NCI-H2227 (cell line): ENCODE measurements around the gene NPC2.

Experiments used
- DNase-seq: peaks from one replicate; lab custom pipeline; 2025; ENCODE audit not compliant: unreplicated experiment; lab: John Stamatoyannopoulos, UW

Gene NPC2

DNA sequence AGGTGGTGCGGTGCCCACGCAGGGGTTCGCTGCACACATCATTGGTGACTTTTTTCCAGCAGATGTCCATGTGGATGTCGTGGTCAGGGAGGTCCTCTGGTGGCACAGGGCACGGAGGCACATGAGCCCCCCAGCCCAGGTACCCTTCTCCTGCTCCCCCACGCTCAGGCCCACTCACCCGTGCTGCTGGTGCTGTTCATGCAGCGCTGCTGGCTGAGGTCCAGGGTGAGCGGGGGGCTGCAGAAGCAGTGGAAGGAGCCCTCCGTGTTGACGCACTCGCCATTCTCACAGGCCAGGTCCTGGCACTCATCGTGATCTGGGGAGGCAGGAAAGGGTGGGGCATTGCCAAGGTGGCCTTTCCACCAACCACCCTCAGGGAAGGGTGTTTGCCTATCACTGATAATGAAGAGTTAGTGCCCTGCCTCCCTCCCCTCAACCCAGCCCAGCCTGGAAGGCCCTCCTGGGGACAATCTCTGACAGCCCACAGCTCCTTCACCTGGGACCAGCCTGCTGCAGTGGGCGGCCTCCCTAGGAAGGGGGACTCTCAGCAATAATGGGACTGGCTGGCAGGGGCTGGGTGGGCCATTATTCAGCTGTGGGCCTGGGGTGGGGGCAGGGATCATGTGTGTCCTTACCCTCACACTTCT, 10.3 kb upstream of the NPC2 start:
- no peak for DNase-seq

DNA sequence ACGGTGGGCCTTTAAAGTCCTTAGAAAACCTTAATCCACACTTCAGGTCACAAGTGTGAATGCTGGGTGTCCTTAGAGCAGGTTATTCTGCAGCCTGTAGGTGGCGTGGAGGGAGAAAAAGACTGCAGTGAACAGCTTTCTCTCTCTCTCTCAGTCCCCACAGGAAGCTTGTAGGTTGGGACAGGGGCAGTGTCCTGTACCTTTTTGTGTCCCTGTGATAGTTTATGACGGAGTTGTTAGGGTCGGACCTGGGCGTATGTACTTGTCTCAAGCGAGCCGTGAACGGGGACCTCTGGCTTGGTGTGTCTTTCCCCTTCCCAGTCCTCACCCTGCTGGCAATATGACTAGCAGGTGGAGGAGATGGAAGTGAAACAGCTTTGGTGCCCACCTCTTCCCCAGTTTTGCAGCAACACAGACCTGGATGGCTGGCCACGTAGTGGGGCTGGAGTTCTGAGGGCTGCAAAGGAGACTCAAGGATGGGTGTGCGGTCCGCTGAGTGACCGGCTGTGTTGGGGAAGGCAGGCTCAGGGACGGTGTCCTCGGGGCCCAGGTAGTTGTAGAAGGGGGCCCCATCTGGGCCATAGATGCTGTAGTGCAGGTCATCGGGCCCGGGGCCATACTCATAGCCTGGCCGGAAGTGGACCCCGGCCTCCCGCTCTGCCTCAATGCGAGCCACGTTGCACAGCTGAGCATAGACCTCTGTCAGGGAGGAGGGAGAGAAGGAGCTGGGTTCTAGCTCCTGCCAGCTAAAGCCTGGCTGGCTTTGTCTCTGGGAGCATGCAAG, 9.3 kb upstream of the NPC2 start:
- DNase-seq: peak; percentile 60

DNA sequence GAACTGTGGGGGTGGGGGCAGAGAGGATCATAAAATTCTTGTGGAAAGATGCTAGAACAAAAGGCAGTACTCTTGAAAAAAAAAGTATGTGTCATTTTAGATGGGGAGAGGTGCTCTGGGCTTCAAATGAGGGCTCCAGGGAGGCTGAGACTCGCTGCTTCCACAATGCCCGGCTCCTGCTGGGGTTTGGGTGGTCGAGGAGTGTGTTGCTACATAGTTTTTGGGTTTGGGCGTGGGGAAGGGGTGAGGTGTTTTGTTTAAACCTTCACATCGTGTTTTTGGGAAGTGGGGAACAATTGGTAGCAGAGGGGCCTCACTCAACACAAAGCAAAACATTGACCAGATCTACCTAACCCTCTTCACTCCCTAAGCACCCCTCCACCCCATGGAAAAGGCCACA, 8.6 kb upstream of the NPC2 start:
- no peak for DNase-seq

DNA sequence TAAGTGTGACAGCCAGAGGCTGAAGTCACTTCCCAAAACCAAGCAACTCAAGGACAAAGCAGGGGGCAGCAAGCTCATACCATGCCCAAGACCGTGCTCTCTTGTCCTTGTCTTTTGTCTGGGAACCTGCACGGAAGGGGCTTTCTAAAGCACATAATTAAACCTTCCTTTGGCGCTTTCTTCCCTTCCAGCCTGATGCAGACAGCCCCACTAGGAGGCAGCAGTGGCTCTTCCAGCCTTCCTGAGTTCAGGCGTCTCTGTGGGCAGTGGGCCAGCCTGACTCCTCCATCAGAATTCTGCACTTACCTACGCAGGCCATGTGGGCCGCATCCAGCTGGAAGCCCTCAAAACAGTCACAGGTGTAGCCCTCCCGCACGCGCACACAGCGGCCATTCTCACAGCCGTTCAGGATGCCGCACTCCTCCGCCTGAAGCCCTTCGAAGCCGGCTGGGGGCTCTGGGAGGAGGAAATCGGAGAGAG, 8.1 kb upstream of the NPC2 start:
- peak; percentile 83 for DNase-seq

DNA sequence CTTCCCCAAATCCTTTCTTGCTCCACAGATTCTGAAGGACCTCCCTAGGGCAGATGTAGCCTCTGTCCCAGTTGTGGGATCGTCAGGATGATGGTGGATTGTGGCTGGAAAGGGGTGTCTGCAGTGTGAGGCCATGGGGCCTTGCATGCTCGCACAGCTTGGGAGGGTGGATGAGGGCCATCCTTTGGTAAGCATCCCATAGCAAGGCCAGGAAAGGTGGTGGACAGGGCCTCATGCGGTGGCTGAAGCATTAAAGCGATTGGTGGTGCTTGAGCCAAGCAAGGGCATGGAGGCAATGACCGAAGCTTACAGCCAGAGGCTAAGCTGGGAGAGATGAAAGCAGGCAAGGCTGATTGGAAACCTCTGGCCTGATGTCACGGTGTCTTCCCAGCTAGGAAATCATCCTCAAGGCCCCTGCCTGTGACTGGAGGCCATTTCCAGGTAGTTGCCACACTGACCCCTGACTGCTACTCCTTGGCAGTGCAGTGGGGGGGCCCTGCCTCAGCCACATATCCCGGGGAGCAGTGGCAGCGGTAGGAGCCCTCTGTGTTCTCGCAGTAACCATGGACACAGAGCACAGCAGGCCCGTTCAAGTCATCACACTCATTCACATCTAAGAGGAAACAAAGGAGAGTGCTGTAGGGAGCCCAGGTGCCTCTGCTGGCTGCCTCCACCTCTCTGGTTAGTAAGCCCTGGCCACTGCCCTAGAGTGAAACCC, 7.5 kb upstream of the NPC2 start:
- peak; percentile 49 for DNase-seq

DNA sequence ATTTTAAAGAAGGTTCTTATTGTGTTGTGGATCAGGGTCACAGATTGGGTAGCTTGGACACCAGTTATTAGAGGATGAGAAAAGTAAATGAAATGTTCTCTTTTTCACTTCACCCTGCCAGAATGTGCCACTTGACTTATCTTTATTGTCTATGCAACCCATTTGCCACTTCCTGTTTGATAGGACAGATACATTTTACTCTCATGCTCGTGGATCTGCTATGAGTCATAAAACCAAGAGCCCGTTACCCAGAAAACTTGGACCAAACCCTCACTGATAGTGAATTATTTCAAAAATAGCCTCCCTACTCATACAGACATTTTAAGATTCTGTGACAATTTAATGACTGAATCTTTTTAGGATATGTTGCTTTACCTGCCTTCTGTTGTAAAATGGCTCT, 2.3 kb upstream of the NPC2 start:
- no peak for DNase-seq

DNA sequence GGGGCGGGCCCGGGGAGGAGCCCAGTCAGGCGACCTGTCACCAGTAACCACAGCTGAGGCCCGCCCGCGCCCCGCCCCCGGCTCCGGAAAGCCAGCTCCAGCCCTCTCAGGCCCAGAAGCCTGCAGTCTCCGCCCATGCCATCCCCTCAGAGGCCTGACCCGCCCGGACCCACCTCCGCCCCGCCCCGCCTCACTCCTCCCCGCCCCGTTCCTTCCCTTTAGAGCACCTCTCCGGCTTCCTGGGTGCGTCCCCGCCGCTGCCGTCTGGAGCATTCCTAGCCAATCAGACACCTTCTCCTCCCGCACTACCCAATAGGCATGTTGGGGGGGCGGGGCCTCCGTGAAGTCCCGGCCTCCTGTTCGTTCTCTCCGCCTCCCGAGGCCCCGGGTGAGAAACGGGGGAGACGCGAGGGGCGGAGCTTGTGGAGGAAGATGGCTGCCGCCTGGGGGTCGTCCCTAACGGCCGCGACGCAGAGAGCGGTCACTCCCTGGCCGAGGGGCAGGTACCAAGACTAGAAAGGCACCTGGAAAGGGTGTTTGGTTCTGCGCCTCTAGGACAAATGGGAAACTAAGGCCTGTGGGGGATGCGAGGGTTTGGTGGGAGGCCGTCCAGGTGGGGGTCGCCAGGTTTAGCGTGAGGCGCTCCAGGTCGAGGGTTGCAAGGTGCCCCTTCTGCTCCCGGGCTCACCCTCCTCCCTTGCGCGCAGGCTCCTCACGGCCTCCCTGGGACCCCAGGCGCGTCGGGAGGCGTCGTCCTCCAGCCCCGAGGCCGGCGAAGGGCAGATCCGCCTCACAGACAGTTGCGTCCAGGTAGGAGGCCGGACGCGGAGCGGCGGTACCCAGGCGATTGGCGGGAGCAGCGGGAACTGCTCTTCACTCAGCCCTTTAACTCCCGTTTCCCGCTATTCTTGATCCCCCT, 497 bp upstream of the NPC2 start, which contains the start of gene ISCA2:
TSS of gene ISCA2 (plus strand) at position 423 of the 919 bp plus-strand sequence. CDS start at position 433, 10 bp downstream.
- DNase-seq: peak; percentile 99

DNA sequence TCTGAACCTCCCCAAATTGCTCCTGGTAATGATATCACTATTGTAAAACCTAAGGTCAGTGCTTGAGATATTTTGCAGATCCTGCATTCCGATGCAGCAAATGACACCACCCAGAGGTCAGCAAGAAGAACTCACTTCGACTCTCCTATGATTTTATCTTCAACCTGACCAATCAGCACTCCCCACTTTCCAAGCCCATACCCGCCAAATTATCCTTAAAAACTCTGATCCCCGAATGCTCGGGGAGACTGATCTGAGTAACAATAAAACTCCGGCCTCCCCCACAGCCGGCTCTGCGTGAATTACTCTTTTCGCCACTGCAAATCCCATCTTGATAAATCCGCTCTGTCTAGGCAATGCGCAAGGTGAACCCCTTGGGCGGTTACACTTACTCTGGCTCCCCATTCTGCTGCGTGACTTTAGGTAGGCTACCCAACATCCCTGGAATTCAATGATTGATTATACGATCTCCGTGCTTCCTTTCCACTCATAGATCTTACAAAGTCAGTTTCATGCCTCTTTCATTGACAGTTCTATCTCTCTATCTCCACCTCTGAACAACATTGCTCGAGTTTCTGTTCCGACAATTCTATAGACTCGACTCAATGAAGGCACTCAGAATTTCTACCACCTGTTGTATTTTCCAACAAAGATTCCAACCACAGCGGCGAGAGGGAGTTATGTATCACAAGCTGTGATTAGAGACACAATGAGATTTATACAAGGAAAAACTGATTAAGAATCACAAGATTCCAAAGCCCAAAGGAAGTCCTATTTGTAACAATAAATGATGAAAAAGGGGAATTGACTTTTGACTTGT, 939 bp downstream of the NPC2 start:
- DNase-seq: no peak

DNA sequence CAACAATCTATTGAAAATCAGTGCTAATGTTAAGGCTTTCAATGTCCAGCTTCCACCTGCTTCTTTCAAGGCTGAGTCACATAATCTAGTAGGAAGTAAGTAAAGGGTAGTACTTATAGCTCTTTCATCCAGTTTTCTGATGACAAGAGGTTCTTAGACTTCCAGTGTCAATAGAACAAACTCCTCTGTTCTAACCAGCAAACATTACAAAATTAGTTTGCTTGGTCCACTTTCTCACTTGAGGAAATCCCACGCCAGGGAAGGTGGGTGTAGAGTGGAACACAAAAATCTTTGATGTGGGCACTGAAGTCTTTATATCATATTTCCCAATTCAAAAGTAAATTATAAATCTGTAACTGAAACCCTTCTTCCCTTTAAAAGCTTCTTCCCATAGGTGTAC, 2.6 kb downstream of the NPC2 start:
- no peak for DNase-seq

DNA sequence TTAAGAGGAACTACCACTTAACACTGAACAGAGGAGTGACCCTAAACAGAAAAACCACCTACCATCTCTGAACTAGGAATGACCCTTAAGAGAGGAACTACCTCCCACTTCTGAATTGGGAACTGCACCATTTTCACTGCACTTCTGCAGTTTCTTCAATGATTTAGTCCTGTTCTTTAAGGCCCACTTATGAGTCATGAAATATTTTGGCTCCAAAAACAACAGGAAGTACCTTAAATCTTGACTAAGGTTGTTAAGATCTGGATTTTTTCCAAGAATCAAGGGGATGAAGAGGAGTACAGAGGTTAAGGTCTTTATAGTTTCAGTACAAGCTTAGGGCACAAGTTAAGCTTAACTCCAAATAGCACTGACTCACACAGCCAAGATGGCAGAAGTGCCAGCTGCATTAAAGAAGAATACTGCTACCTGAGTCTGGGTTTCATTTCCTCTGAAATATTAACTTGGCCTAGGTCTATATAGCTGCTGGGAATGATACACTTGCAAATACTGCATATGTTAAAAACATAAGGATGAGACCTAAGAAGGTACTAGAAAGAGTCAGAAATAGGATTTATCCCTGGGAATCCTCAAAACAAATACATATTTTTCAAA, 4.2 kb downstream of the NPC2 start:
- DNase-seq: no peak

DNA sequence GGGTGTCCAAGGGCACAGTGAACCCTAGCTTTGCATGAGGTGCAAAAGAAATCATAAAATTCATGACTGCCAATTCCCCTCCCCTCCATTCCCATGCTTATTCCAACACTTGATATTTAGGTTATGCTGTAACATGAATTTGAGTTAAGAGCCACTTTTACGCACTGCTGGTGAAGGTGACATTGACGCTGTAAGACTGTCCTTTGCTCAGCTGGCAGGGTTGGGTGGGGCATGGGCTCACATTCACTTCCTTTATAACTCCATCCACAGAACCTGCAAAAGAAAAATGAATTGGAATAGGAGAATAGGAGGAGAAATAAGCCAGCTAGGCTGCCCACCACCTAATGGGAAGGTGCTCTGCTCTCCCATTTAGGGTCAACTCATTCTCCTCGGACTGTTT, 6.9 kb downstream of the NPC2 start:
- no peak for DNase-seq

DNA sequence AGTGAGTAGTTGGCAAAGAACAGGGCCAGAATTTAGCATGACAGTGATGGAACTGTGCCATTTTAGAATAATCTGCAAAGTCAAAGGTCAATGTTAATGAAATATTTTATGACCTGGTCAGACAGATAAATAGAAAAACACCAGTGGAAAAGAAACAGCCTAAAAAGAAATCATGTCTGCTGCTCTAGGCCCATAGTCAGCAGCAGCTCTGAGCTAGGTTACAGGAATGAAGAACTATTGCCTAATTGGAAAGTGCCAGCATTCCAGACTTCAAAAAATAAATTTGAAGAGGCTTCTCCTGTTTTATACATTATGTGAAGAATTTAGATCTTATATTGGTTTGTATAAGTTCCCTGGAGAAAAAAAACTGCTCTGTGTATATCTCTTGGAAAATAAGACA, 9.8 kb downstream of the NPC2 start:
- no peak for DNase-seq

DNA sequence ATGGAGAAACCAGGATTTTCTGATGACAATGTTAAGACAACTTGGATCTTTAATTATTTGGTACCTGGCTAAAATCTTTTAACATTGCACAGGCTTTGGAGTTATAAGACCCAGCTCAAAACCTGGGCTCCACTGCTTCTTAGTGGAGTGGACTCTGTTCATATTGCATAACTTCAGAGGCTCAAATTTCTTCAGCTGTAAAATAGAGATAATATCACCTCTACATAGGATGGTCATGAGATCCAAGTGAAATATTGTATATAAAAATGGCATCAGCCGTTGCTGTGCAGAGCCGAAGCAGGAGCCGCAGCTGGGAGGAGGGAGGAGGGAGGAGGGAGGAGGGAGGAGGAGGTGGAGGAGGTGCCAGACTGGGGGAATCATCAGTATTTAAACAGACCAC, 10.5 kb downstream of the NPC2 start:
- DNase-seq: no peak

DNA sequence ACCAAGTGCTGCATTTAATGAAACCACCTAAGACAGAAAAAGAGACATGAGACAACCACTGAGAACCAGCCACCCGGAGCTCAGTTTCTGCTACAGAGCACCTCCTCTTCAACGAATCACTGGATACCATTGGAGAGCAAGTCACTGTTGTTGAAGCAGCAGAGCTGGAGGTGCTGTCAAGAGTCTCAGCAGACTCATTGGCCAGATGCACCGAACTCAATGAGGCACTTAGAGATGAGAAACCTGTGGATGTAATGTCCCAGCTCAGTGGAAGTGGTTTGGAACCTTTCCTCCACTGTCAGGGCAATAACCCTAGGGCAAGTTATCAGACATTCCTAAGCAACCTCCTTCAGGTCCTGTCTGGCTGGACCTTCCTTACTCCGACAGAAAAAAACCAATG, 13.1 kb downstream of the NPC2 start:
- no peak for DNase-seq

DNA sequence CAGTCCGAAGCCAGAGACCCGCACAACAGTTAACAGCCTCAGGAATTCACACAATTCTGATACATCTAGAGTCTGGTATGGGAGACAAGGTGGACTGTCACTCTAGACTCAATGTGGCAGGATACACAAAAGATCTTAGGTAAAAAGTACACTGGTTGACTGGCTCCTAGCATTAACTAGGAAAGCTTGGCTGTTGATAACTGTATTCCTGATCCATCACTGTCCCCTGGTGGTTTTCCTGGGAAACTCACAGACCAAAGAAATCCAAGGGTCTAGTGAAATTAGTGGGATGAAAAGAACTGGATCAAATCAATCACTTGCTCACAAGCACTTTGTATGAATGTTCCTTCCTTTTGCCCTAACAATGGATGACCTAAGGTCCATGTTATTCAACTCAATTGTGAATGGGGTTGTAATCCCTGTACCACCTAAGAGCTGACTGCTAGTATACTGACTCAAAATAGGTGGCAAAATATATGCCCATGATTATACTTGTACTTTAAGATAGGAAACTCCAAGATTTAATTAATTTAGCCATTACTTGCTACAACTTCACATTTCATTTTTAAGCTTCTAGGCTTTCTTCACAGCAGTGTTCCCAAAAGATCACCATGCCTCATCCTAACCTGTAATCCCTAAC, 14.0 kb downstream of the NPC2 start:
- peak; percentile 62 for DNase-seq

DNA sequence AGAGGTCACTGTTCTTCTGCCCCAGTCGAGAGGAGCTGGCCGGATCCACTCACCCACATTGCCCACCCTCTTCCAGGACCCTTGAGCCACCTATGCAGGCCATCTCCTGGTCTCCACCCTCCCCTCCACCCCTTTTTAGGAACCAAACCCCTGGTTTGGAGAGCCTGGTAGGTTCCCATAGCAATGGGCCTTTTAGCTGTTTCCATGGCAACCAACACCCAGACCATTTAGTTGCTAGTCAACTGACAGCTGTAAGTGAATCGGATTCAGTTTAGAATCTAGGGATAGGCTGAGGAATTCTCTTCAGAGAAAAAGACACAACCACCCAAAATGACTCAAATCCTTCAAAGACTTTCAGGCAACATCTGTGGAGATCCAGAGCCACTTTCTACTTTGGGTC, 16.5 kb downstream of the NPC2 start:
- peak; percentile 66 for DNase-seq

DNA sequence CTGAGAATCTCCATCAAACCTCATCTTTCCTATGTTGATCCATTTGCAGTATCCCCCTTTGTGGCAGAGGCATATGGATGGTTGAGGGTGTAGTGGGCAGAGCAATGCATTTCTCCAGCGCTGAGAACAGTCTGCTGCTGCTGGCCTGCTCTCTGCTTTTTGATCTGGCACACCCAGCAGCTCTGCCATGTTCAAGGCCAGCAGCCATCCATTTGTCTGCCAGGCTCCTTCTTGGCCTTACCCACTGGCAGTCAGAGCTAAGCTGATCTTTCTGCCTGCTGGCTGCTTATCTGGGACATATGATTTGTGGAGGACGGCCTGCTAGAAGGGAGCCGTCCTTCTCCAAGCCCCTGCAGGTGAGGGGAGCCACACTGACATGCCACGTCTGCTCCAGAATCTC, 17.0 kb downstream of the NPC2 start:
- DNase-seq: no peak

DNA sequence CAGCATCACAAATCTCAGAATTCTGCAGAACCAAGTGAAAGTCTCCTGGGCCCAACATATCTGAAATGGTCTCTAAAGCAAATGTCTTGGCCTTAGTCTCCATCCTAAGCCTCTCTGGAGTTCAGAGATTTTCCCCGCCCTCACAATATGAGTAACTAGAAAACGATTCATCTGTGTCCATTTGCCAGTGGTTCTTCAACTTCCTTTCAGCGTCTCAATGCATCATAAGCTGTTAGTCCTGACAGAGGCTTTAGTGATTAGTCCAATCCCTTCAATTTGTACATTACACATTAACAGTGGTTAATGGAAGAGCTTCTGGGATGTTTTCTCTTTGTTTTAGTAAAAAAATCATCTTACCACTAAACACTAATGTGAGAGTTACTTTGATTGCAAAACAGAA, 17.4 kb downstream of the NPC2 start:
- DNase-seq: no peak

DNA sequence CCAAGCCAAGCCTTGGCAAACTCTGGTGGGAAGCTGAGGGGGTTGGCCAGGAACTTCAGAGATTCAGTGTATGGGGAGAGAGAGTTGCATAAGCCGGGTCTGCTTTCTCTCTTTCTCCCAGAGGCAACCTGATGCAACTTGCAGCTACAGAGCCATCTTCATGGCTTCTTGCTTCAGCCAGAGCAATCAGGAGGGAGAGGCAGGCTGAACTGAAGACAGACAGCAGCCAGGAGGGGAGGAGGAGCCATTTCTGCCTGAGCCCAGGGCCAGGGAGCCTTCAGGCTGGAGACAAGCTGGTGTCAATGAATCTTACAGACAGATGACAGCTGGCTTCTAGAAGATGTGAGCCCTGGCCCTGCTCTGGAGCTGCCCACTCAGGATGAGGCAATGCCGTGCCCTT, 18.7 kb downstream of the NPC2 start:
- DNase-seq: no peak
